ENCODE measurements around the gene THSD7B. TPM values are rescaled to one million over a fixed set of nuclear protein-coding genes. Genes with fewer than 3 reads are reported as not detected.

Gene THSD7B
- total and polyA plus RNA-seq, 9 donors = 0.27 to 1.8 (median 0.77) TPM

- no CpG with 5 or more reads among the region's 1 CpG for WGBS (ENCODE audit: insufficient coverage)
- H3K27ac ChIP-seq (ENCODE audit: low read length) = no peak overlapping the region
- peaks cover 2% of the 10 kb centered on the region for H3K27me3 ChIP-seq (ENCODE audit: control insufficient read depth, insufficient read depth, low read length)
- DNase-seq = no peak
- no peaks in the 10 kb centered on the region for H3K4me1 ChIP-seq (ENCODE audit: control insufficient read depth, insufficient read depth, low read length)
- no peaks in the 10 kb centered on the region for H3K36me3 ChIP-seq (ENCODE audit: control insufficient read depth, insufficient read depth, low read length)
- H3K9me3 ChIP-seq (replicated peaks; ENCODE audit: control insufficient read depth, low read depth, low read length) = peaks cover 4% of the 10 kb centered on the region
- no peak overlapping the region for H3K4me3 ChIP-seq (ENCODE audit: low read length)
Measured at GRCh38 chr2:137511526-137511925, 746.2 kb downstream of the THSD7B start.

DNA sequence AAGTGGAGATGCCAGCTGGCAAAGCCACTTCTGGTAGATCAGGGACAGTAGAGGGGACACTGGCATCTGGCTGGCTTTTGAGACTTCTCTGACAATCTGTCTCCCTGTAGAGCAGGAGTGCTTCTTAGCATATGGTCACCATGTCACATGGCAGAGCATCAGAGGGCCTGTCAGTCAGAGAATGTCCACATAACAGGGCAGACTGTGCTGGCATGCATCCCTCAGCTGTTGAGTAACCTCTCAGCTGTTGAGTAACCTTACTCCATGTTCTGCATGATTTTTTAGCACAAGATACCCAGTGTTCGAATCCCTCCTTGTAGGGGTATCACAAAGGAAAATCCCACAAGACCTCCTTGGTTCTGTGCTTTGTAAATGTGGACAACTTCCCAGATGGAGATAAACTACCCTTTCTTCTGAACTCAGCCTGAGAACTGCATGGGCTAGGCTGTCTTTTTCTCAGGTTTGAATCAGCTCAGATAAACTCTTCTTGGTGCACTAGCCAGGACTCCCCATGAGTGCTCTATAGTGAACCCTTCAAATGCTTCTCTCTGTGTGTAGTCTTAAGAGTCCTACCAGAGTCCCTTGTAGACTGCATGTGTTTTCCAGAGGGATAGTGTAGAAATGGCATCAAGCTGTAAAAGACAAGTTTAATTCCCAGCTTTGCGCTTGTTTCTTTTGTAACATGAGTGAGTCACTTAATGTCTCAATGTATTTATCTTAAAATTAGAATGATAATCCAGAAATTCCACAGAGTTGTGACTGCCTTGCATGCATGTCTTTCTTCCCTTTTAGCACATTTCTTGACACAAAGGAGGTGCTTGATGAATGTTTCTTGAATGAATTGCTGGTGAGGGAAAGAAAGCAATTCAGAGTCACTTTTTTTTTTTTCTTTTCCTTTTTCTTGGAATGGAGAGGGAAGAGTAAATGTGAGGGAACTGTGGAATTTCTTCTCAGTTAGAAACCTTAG, 756.6 kb downstream of the THSD7B start:
- Histone ChIP-seq H3K27me3 (ENCODE audit: control insufficient read depth, insufficient read depth, low read length) (no peaks in the 10 kb centered on the region), H3K4me1 (ENCODE audit: control insufficient read depth, insufficient read depth, low read length) (no peaks in the 10 kb centered on the region), H3K36me3 (ENCODE audit: control insufficient read depth, insufficient read depth, low read length) (no peaks in the 10 kb centered on the region), H3K27ac (ENCODE audit: low read length) (no peak overlapping the region), H3K9me3 (replicated peaks; ENCODE audit: control insufficient read depth, low read depth, low read length) (no peaks in the 10 kb centered on the region), H3K4me3 (ENCODE audit: low read length) (no peak overlapping the region)
- no CpG with 5 or more reads among the region's 2 CpGs for WGBS (ENCODE audit: insufficient coverage)
- no peak for DNase-seq

DNA sequence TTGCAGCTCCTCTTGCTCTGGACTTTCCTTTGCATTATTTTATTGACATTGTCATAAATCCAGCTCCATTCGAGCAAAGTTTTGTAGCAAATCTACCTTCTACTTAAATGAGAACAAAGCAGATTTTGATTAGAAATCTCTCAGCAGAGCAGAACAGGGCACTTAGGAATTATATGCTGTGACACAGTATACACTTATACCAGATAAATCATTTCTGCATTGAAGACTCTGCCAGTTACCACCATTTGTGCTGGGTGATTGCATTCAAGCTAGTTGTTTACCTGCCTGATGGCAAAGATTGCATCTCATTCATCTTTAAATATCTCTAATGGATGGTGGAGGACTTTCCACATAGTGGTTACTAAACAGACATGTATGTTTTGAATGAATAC, 757.3 kb downstream of the THSD7B start:
- no peak overlapping the region for H3K27ac ChIP-seq (ENCODE audit: low read length)
- H3K36me3 ChIP-seq (ENCODE audit: control insufficient read depth, insufficient read depth, low read length) = no peaks in the 10 kb centered on the region
- H3K27me3 ChIP-seq (ENCODE audit: control insufficient read depth, insufficient read depth, low read length) = no peaks in the 10 kb centered on the region
- no peak overlapping the region for H3K4me3 ChIP-seq (ENCODE audit: low read length)
- no peaks in the 10 kb centered on the region for H3K4me1 ChIP-seq (ENCODE audit: control insufficient read depth, insufficient read depth, low read length)
- no peak for DNase-seq
- no CpG with 5 or more reads among the region's 1 CpG for WGBS (ENCODE audit: insufficient coverage)
- H3K9me3 ChIP-seq (replicated peaks; ENCODE audit: control insufficient read depth, low read depth, low read length) = no peaks in the 10 kb centered on the region

GRCh38 chr2:137523931-137524330, 758.6 kb downstream of the THSD7B start:
- H3K27ac ChIP-seq (ENCODE audit: low read length) = no peak overlapping the region
- H3K9me3 ChIP-seq (replicated peaks; ENCODE audit: control insufficient read depth, low read depth, low read length) = no peaks in the 10 kb centered on the region
- WGBS (ENCODE audit: insufficient coverage) = 53% methylated on average over 3 of the region's 3 CpGs
- H3K4me3 ChIP-seq (ENCODE audit: low read length) = no peak overlapping the region
- no peaks in the 10 kb centered on the region for H3K4me1 ChIP-seq (ENCODE audit: control insufficient read depth, insufficient read depth, low read length)
- no peaks in the 10 kb centered on the region for H3K27me3 ChIP-seq (ENCODE audit: control insufficient read depth, insufficient read depth, low read length)
- H3K36me3 ChIP-seq (ENCODE audit: control insufficient read depth, insufficient read depth, low read length) = no peaks in the 10 kb centered on the region
- DNase-seq = no peak

GRCh38 chr2:137525132-137525531, 759.8 kb downstream of the THSD7B start:
- Histone ChIP-seq H3K4me1 (ENCODE audit: control insufficient read depth, insufficient read depth, low read length) (no peaks in the 10 kb centered on the region), H3K27ac (ENCODE audit: low read length) (no peak overlapping the region), H3K36me3 (ENCODE audit: control insufficient read depth, insufficient read depth, low read length) (no peaks in the 10 kb centered on the region), H3K4me3 (ENCODE audit: low read length) (no peak overlapping the region), H3K27me3 (ENCODE audit: control insufficient read depth, insufficient read depth, low read length) (no peaks in the 10 kb centered on the region), H3K9me3 (replicated peaks; ENCODE audit: control insufficient read depth, low read depth, low read length) (no peaks in the 10 kb centered on the region)
- 60% methylated on average over 1 of the region's 1 CpG for WGBS (ENCODE audit: insufficient coverage)
- no peak for DNase-seq

DNA sequence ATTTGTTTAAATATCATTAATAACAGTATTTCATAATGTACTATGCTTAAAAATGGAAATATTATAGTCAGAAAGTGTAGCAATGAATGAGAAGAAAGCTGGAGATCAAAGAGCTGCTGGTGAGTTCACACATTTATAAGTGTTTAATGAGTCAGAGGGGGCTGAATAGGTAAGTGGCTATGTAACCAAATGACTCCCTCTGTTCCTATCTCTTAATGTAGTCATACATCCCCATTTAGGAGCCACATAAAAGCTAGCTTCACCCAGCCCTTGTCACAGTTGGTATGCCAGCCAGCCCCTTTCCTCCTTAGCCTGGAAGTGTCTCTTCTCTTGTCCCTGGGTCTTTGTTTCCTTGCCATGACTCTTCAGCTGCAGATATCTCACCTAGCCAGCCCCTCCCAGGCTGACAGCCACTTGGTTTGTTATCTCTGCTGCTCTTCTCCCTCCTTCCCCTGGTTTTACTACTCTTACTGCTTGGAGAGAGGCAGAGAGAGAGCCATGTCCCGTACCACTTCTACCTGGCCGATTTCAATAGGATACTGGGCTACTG, 760.4 kb downstream of the THSD7B start:
- Histone ChIP-seq H3K4me3 (ENCODE audit: low read length) (no peak overlapping the region), H3K27ac (ENCODE audit: low read length) (no peak overlapping the region), H3K9me3 (replicated peaks; ENCODE audit: control insufficient read depth, low read depth, low read length) (no peaks in the 10 kb centered on the region), H3K4me1 (ENCODE audit: control insufficient read depth, insufficient read depth, low read length) (no peaks in the 10 kb centered on the region), H3K36me3 (ENCODE audit: control insufficient read depth, insufficient read depth, low read length) (no peaks in the 10 kb centered on the region), H3K27me3 (ENCODE audit: control insufficient read depth, insufficient read depth, low read length) (no peaks in the 10 kb centered on the region)
- no peak for DNase-seq
- WGBS (ENCODE audit: insufficient coverage) = no CpG with 5 or more reads among the region's 2 CpGs

DNA sequence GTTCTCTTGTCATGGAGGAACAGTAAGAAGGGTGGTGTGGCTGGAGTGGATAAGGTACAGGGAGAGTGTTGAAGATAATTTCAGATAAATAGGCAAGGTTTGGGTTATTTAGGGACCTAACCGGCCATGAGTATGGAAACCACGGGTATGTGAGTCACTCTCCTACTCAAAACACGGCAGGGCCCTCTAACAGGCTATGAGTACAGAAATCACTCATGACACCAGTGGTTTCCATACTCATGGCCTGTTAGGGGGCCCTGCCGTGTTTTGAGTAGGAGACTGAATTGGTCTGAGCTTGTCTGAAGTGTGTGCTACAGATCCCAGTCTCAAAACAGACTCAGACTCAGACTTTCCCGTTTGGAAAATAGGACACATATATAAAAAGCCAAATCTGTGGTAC, 770.6 kb downstream of the THSD7B start:
- no CpG with 5 or more reads among the region's 5 CpGs for WGBS (ENCODE audit: insufficient coverage)

DNA sequence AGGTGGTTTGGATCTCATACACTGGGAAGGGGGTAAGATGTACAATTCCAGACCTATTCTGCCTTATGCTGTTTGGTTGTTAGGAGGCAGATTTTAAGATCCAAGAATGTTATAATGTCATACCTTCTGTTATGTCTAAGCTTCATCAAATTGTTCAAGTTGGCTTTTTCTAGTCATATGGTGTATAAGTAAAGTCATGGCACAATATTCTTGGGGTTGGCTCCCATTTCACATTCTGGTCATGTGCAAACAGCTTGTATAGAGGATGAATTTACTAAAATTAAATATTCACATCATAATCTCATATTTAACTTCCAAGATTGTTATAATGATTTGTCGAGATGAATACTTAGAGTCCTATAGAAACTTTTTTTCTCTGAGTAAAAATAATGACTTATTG, 774.0 kb downstream of the THSD7B start:
- WGBS (ENCODE audit: insufficient coverage) = no CpG with 5 or more reads among the region's 1 CpG

More for the DNA sequence above, 770.6 kb downstream of the THSD7B start:
- Histone ChIP-seq H3K4me3 (ENCODE audit: low read length) (no peak overlapping the region), H3K27ac (ENCODE audit: low read length) (no peak overlapping the region), H3K4me1 (ENCODE audit: control insufficient read depth, insufficient read depth, low read length) (no peaks in the 10 kb centered on the region), H3K36me3 (ENCODE audit: control insufficient read depth, insufficient read depth, low read length) (no peaks in the 10 kb centered on the region), H3K9me3 (replicated peaks; ENCODE audit: control insufficient read depth, low read depth, low read length) (no peaks in the 10 kb centered on the region), H3K27me3 (ENCODE audit: control insufficient read depth, insufficient read depth, low read length) (no peaks in the 10 kb centered on the region)
- DNase-seq = no peak

DNA sequence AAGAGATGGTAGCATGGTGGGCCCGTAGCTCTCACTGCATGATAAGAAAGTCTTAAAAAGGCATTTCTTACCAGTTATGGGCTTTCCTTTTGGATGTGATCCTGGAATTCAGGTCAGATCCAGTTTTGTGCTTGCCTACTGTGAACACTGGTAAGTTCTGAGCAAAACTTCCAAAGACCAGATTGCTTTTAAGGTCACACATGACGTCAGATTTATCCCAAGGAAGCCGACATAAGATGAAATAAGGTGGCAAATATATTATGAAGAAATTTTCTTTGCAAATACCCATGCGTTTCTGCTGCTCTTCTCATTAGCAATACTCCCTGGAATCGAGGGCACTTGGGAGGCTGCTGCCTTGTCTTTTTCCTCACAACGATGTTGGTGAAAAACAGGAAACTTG, 782.5 kb downstream of the THSD7B start:
- H3K27ac ChIP-seq (ENCODE audit: low read length) = no peak overlapping the region
- no peaks in the 10 kb centered on the region for H3K36me3 ChIP-seq (ENCODE audit: control insufficient read depth, insufficient read depth, low read length)
- no peaks in the 10 kb centered on the region for H3K4me1 ChIP-seq (ENCODE audit: control insufficient read depth, insufficient read depth, low read length)
- no peak overlapping the region for H3K4me3 ChIP-seq (ENCODE audit: low read length)
- no peak for DNase-seq
- H3K27me3 ChIP-seq (ENCODE audit: control insufficient read depth, insufficient read depth, low read length) = no peaks in the 10 kb centered on the region
- 60% methylated on average over 1 of the region's 6 CpGs for WGBS (ENCODE audit: insufficient coverage)
- H3K9me3 ChIP-seq (replicated peaks; ENCODE audit: control insufficient read depth, low read depth, low read length) = no peaks in the 10 kb centered on the region

More for the DNA sequence above, 774.0 kb downstream of the THSD7B start:
- Histone ChIP-seq H3K36me3 (ENCODE audit: control insufficient read depth, insufficient read depth, low read length) (no peaks in the 10 kb centered on the region), H3K4me1 (ENCODE audit: control insufficient read depth, insufficient read depth, low read length) (no peaks in the 10 kb centered on the region), H3K27me3 (ENCODE audit: control insufficient read depth, insufficient read depth, low read length) (no peaks in the 10 kb centered on the region), H3K4me3 (ENCODE audit: low read length) (no peak overlapping the region), H3K9me3 (replicated peaks; ENCODE audit: control insufficient read depth, low read depth, low read length) (no peaks in the 10 kb centered on the region), H3K27ac (ENCODE audit: low read length) (no peak overlapping the region)
- DNase-seq = no peak

- no peaks in the 10 kb centered on the region for H3K9me3 ChIP-seq (replicated peaks; ENCODE audit: control insufficient read depth, low read depth, low read length)
- DNase-seq = no peak
- no peak overlapping the region for H3K27ac ChIP-seq (ENCODE audit: low read length)
- no CpG with 5 or more reads among the region's 1 CpG for WGBS (ENCODE audit: insufficient coverage)
- no peaks in the 10 kb centered on the region for H3K4me1 ChIP-seq (ENCODE audit: control insufficient read depth, insufficient read depth, low read length)
- H3K27me3 ChIP-seq (ENCODE audit: control insufficient read depth, insufficient read depth, low read length) = no peaks in the 10 kb centered on the region
- no peaks in the 10 kb centered on the region for H3K36me3 ChIP-seq (ENCODE audit: control insufficient read depth, insufficient read depth, low read length)
- no peak overlapping the region for H3K4me3 ChIP-seq (ENCODE audit: low read length)
Measured at GRCh38 chr2:137566387-137566786, 801.0 kb downstream of the THSD7B start.
